Colon (tissue), 2 donors: ENCODE results near the gene CALCOCO2.

Source experiments
- FAIRE-seq: peaks from 2 replicates; lab custom pipeline; 2012; peaks lifted over from hg19 to GRCh38; lab: Jason Lieb, UNC
- donor health status: control.
- donor health status: control.

The CALCOCO2 gene

GRCh38 chr17:48873696-48874443 is 43.0 kb downstream of the CALCOCO2 start:
- peak; percentile 55 for FAIRE-seq

DNA sequence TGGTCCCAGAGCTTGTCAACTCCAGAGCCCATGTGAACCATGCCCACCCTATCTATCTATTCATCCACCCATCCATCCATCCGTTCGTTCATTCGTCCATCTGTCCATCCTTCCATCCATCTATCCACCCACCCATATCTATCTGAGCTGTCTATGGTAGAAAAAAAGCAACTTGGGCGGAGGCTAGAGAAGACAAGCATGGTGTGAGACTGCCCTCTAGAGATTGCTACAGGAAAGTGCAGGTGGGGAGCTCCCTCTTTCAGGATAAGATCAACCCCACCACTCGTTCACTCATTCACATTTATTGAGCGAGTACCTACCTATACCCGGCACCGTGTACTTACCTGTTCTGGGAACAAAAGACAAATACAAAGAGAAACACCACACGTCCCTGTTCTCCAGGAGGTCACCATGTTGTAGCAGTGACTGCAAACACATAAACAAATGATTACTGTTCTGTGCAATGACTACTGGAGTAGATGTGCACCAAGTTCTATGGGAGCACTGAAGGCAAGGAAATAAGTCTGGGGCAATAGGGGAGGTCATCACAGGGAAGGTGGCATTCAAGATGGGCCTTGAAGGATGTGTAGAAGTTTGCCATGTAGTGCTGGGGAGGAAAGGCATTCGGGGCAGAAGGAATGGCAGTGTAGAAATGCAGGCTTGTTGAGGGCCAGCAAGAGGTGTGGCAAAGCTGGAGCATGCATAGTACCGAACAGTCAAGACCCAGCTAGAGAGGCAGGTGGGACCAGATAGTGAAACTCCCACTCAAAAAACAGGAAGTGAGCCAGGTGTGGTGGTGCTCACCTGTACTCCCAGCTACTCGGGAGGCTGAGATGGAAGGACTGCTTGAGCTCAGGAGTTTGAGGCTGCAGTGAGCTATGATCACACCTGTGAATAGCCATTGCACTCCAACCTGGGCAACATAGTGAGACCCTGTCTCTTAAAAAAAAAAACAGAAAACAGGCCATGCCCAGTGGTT is 48.4 kb downstream of the CALCOCO2 start:
- no peak for FAIRE-seq

DNA sequence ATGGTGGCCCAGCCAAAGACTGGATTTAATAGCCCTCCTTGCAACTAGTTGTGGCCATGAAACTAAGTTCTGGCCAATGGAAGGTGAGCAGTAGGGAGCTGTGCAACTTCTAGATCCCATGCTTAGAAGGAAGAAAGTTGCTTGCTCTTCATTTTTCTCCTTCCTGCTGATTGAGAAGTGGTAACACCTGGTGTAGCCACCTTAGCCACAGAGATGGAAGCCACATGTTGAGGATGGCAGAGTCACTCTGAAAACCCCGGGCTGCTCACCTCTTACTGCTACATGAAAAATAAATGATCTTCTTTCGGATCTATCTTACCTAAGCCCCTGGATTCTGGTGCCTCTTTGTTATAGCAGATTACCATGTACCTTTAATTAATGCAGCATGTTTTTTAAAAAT is 51.4 kb downstream of the CALCOCO2 start:
- FAIRE-seq: no peak

DNA sequence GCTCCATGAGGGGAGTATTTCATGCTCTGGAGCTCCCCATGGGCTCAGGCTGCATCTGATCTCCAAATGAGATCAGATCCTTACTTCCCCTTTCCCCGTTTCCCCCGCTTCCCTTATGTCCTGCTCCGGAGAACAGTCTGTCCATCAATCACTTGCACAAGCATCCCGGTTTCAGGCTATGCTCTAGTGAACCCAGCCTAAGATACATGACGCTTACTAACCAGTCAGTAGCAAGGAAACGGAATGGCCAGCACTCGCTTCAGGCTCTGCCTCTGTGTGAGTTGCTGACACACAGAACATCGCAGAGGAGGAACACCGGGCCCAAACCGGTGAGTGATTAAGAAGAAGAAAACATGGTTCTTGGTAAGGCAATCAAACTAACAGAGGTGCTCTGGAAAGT is 52.3 kb downstream of the CALCOCO2 start:
- FAIRE-seq: no peak

DNA sequence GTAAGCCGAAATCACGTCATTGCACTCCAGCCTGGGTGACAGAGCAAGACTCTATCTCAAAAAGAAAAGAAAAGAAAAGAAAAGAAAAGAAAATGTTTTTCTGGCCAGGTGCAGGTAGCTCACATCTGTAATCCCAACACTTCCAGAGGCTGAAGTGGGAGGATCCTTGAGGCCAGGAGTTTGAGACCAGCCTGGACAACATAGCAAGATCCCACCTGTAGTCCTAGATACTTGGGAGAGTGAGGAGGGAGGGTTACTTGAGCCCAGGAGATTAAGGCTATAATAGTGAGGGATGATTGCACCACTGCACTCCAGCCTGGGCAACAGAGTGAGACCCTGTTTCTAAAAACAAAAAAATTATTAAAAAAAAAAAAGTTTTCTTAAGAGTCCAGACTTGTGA is 59.3 kb downstream of the CALCOCO2 start:
- FAIRE-seq: no peak

DNA sequence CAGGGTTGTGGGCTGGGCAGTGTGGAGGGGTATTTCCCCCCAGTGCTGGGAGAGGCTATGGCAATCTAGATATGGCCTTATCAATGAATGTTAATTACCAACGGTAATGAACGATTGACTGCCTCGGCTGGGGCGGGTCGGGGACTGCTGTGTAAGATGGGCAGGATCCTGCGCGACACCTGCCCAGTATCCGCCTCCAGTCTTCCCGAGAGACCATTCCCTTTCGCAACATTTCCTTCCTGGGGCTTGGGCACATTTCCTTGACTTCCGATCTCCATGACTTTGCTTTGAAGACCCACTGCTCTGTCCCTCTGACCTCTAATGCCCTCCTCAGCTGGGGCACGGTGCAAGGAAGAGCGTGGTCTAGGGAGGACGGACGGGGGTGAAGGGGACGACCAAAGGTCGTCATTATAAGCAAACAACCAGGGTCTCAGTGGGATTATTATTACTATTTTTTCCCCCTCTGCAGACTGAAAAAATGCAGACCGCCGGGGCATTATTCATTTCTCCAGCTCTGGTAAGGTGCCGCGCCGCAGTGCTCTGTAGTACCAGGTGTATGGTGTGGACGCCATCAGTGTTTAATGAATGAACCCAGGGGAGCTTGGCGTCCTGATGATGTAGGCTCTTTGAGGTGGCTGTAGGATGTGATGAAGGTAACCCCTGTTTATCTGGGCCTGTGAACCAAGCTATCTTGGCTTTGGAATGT is 62.3 kb downstream of the CALCOCO2 start:
- no peak for FAIRE-seq

- FAIRE-seq: no peak
These were observed 63.0 kb downstream of the CALCOCO2 start for GRCh38 chr17:48893646-48894508.

GRCh38 chr17:48894886-48895285 is 64.1 kb downstream of the CALCOCO2 start:
- no peak for FAIRE-seq

DNA sequence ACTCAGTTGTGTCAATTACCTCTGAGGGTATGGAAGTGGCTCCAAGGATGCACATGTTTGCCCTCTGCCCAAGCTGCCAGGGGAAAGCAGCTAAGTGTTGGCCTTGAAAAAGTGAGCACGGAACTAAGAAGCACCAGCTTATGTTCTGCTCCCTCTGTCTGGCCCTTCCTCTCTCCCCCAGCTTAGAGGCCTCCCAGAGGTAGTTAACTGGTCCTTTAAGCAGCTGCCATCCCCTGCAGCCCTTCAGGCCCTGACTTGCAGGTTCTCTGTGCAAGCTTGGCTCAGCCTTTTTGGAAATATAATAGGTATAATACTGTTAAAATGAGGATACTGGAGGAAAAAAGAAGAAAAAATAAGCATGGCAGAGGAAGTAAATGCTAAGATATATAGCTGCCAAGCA is 70.4 kb downstream of the CALCOCO2 start:
- no peak for FAIRE-seq

- no peak for FAIRE-seq
These were observed 72.6 kb downstream of the CALCOCO2 start for GRCh38 chr17:48903401-48903800.

- no peak for FAIRE-seq
These were observed 73.6 kb downstream of the CALCOCO2 start for GRCh38 chr17:48904428-48904827.

- FAIRE-seq: no peak
These were observed 75.2 kb downstream of the CALCOCO2 start for GRCh38 chr17:48905987-48906515.

DNA sequence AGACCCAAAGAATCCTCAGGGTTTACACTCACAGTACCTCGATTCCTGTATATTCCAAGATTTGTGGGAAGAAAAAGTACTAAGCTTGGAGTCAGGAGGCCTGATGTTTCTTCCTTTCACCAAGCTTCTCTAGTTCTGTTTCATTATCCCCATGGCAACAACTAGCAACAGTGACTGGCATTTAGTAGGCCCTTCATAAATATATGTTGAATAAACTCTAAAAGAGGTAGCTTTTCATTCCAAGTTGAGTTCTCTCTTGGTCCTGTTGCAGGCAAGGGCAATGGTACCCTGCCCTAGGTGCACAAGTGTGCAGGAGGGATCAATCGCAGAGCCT is 76.8 kb downstream of the CALCOCO2 start:
- FAIRE-seq: no peak

- no peak for FAIRE-seq
These were observed 77.4 kb downstream of the CALCOCO2 start, which contains the start of gene UBE2Z for GRCh38 chr17:48908047-48908843. Gene UBE2Z (plus strand): TSS chr17:48908407. CDS start chr17:48908504, 97 bp downstream.

GRCh38 chr17:48908853-48909394 is 78.1 kb downstream of the CALCOCO2 start:
- FAIRE-seq: no peak

DNA sequence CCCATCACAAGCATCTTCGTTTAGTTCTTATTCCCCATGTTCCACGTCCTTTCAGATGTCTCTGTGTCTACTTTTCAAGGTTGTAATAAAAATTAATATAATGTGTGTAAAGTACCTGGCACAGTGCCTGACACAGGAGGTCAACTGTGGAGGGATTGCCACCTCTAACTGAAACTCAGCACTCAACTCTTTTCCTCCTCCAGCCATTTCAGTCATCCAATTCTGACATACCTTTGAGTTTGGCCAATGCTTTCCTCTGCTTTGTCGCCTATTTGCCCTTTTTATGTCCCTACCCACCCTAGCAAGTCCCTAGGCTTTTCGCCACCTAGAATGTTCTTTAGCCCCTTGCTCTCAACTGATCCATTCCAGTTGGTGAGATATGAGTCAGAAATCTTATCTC is 78.9 kb downstream of the CALCOCO2 start:
- no peak for FAIRE-seq

- FAIRE-seq: no peak
These were observed 79.5 kb downstream of the CALCOCO2 start for GRCh38 chr17:48910370-48910769.

GRCh38 chr17:48912476-48912875 is 81.6 kb downstream of the CALCOCO2 start:
- FAIRE-seq: no peak
